Measurements from ENCODE around the gene PIN1. TPM values are rescaled to one million over a fixed set of nuclear protein-coding genes. Genes with fewer than 3 reads are reported as not detected.

PIN1 gene
- total RNA-seq, 1 donor from 2014 or later, result 98.4 TPM

GRCh38 chr19:9878511-9879196 lies 43.5 kb downstream of the PIN1 start:
- DNase-seq, result no peak
- H3K27me3 ChIP-seq (ENCODE audit: low read depth), result peaks cover 57% of the 10 kb centered on the region
- H3K4me3 ChIP-seq, result no peak overlapping the region
- no peak for TF ChIP-seq CTCF (IDR thresholded peaks at IDR 0.05; ENCODE audit: borderline replicate concordance)
- intact Hi-C loops (cut with micrococcal nuclease), result no loop called here
- no peaks in the 10 kb centered on the region for H3K4me1 ChIP-seq
- no peaks in the 10 kb centered on the region for H3K36me3 ChIP-seq
- H3K27ac ChIP-seq (replicated peaks), result no peak overlapping the region
- H3K9me3 ChIP-seq (replicated peaks), result peaks cover 7% of the 10 kb centered on the region

- H3K4me1 ChIP-seq, result no peaks in the 10 kb centered on the region
- H3K4me3 ChIP-seq, result no peak overlapping the region
- no peak for DNase-seq
- no peak overlapping the region for H3K27ac ChIP-seq (replicated peaks)
- intact Hi-C loops (cut with micrococcal nuclease), result no loop called here
- no peaks in the 10 kb centered on the region for H3K36me3 ChIP-seq
- H3K9me3 ChIP-seq (replicated peaks), result peaks cover 7% of the 10 kb centered on the region
- TF ChIP-seq CTCF (IDR thresholded peaks at IDR 0.05; ENCODE audit: borderline replicate concordance), result no peak
- H3K27me3 ChIP-seq (ENCODE audit: low read depth), result peaks cover 60% of the 10 kb centered on the region
Observed at GRCh38 chr19:9881720-9882119, 46.6 kb downstream of the PIN1 start.

GRCh38 chr19:9883231-9883758 lies 48.2 kb downstream of the PIN1 start:
- Histone ChIP-seq H3K4me3 (no peak overlapping the region), H3K4me1 (no peaks in the 10 kb centered on the region), H3K27ac (replicated peaks) (no peak overlapping the region), H3K27me3 (ENCODE audit: low read depth) (peaks cover 53% of the 10 kb centered on the region), H3K9me3 (replicated peaks) (no peaks in the 10 kb centered on the region), H3K36me3 (no peaks in the 10 kb centered on the region)
- no peak for DNase-seq
- no peak for TF ChIP-seq CTCF (IDR thresholded peaks at IDR 0.05; ENCODE audit: borderline replicate concordance)
- intact Hi-C loops (cut with micrococcal nuclease), result no loop called here

- Histone ChIP-seq H3K27me3 (ENCODE audit: low read depth) (peaks cover 49% of the 10 kb centered on the region), H3K4me3 (no peak overlapping the region), H3K9me3 (replicated peaks) (no peaks in the 10 kb centered on the region), H3K27ac (replicated peaks) (no peak overlapping the region), H3K36me3 (no peaks in the 10 kb centered on the region), H3K4me1 (no peaks in the 10 kb centered on the region)
- no peak for DNase-seq
- intact Hi-C loops (cut with micrococcal nuclease), result no loop called here
- TF ChIP-seq CTCF (IDR thresholded peaks at IDR 0.05; ENCODE audit: borderline replicate concordance), result no peak
Observed at GRCh38 chr19:9883764-9884163, 48.6 kb downstream of the PIN1 start.

- intact Hi-C loops (cut with micrococcal nuclease), result no loop called here
- Histone ChIP-seq H3K27ac (replicated peaks) (no peak overlapping the region), H3K4me1 (no peaks in the 10 kb centered on the region), H3K27me3 (ENCODE audit: low read depth) (peaks cover 55% of the 10 kb centered on the region), H3K36me3 (no peaks in the 10 kb centered on the region), H3K4me3 (no peak overlapping the region), H3K9me3 (replicated peaks) (no peaks in the 10 kb centered on the region)
- peak; percentile 44 for TF ChIP-seq CTCF (IDR thresholded peaks at IDR 0.05; ENCODE audit: borderline replicate concordance)
- peak; percentile 41 for DNase-seq
Observed at GRCh38 chr19:9885077-9885552, 50.0 kb downstream of the PIN1 start.
